ACC112 (cell line): ENCODE data around the gene ENOSF1.
"Not testable (repeated sequence)": the region's sequence is repeated elsewhere in the genome, so short reads cannot be mapped to it uniquely, and the experiment has no call there.

Experiments
- H2AFZ ChIP-seq: fragments of 200-600 bp; sonication (generic); one replicate; pipeline ENCODE4 v1.6.0; 2017; ENCODE audit warnings: antibody characterized with exemption, low read length; ENCODE audit not compliant: unreplicated experiment
- H3K27ac ChIP-seq: fragments of 200-600 bp; sonication (generic); 2 replicates; pipeline ENCODE4 v1.5.1; 2014; ENCODE audit warnings: low read depth, mild to moderate bottlenecking, antibody characterized with exemption, low read length, moderate library complexity
- H3K27me3 ChIP-seq: fragments of 200-600 bp; sonication (generic); 2 replicates; pipeline ENCODE4 v1.6.1; 2014; ENCODE audit warnings: mild to moderate bottlenecking, antibody characterized with exemption, low read length, moderate library complexity, mixed read lengths; ENCODE audit not compliant: insufficient read depth
- H3K36me3 ChIP-seq: fragments of 200-600 bp; sonication (generic); 2 replicates; pipeline ENCODE4 v1.6.1; 2016; ENCODE audit warnings: mild to moderate bottlenecking, antibody characterized with exemption, low read length, moderate library complexity, mixed read lengths; ENCODE audit not compliant: insufficient read depth
- H3K4me1 ChIP-seq: fragments of 200-600 bp; sonication (generic); one replicate; pipeline ENCODE4 v1.6.1; 2016; ENCODE audit warnings: low read length, mixed read lengths; ENCODE audit not compliant: insufficient read depth, unreplicated experiment, control insufficient read depth
- H3K4me3 ChIP-seq: fragments of 200-600 bp; sonication (generic); 2 replicates; pipeline ENCODE4 v1.5.1; 2014; ENCODE audit warnings: mild to moderate bottlenecking, low read depth, low read length
- H3K79me2 ChIP-seq: fragments of 200-600 bp; sonication (generic); one replicate; pipeline ENCODE4 v1.6.0; 2016; ENCODE audit warnings: low read length; ENCODE audit not compliant: control insufficient read depth, unreplicated experiment, insufficient read depth

The ENOSF1 gene

GRCh38 chr18:683531-683930 lies 28.9 kb downstream of the ENOSF1 start:
- Histone ChIP-seq H3K27ac (no peak overlapping the region), H3K27me3 (no peaks in the 10 kb centered on the region), H2AFZ (no peak overlapping the region)

GRCh38 chr18:682833-683232 lies 29.6 kb downstream of the ENOSF1 start:
- Histone ChIP-seq H2AFZ (no peak overlapping the region), H3K36me3 (0 out of 2 replicates have a peak, but pooled peaks cover 10% of the 10 kb centered on the region), H3K79me2 (no peaks in the 10 kb centered on the region), H3K27me3 (no peaks in the 10 kb centered on the region), H3K4me1 (no peaks in the 10 kb centered on the region), H3K4me3 (no peak overlapping the region), H3K27ac (no peak overlapping the region)

More at GRCh38 chr18:683531-683930, 28.9 kb downstream of the ENOSF1 start:
- no peak overlapping the region for H3K4me3 ChIP-seq
- 0 out of 2 replicates have a peak, but pooled peaks cover 10% of the 10 kb centered on the region for H3K36me3 ChIP-seq
- no peaks in the 10 kb centered on the region for H3K4me1 ChIP-seq
- no peaks in the 10 kb centered on the region for H3K79me2 ChIP-seq

- not testable (repeated sequence) for H3K79me2 ChIP-seq, H3K4me3 ChIP-seq, H3K27me3 ChIP-seq, H3K4me1 ChIP-seq, H3K27ac ChIP-seq, H2AFZ ChIP-seq
- peaks cover 14% of the 10 kb centered on the region; the same call in 1 of the 2 replicates for H3K36me3 ChIP-seq
Observed at GRCh38 chr18:682416-682815, 30.0 kb downstream of the ENOSF1 start.

- H3K79me2 ChIP-seq = no peaks in the 10 kb centered on the region
- no peak overlapping the region for H3K4me3 ChIP-seq
- no peak overlapping the region for H3K27ac ChIP-seq
- H3K36me3 ChIP-seq = peaks cover 14% of the 10 kb centered on the region; the same call in 1 of the 2 replicates
- H3K27me3 ChIP-seq = no peaks in the 10 kb centered on the region
- H2AFZ ChIP-seq = no peak overlapping the region
- no peaks in the 10 kb centered on the region for H3K4me1 ChIP-seq
Observed at GRCh38 chr18:681985-682384, 30.4 kb downstream of the ENOSF1 start.

GRCh38 chr18:680392-680791 lies 32.0 kb downstream of the ENOSF1 start:
- Histone ChIP-seq H3K4me3 (no peak overlapping the region), H3K27ac (no peak overlapping the region), H3K4me1 (no peaks in the 10 kb centered on the region), H3K27me3 (no peaks in the 10 kb centered on the region), H2AFZ (no peak overlapping the region), H3K79me2 (no peaks in the 10 kb centered on the region), H3K36me3 (peaks cover 21% of the 10 kb centered on the region)

GRCh38 chr18:679516-679915 lies 32.9 kb downstream of the ENOSF1 start:
- H3K27ac ChIP-seq = no peak overlapping the region
- no peaks in the 10 kb centered on the region for H3K4me1 ChIP-seq
- H2AFZ ChIP-seq = no peak overlapping the region
- no peaks in the 10 kb centered on the region for H3K27me3 ChIP-seq
- peaks cover 21% of the 10 kb centered on the region for H3K36me3 ChIP-seq
- no peak overlapping the region for H3K4me3 ChIP-seq
- no peaks in the 10 kb centered on the region for H3K79me2 ChIP-seq

GRCh38 chr18:678482-679182 lies 33.8 kb downstream of the ENOSF1 start:
- Histone ChIP-seq H3K36me3 (peaks cover 24% of the 10 kb centered on the region), H3K79me2 (no peaks in the 10 kb centered on the region), H3K4me1 (no peaks in the 10 kb centered on the region), H3K4me3 (no peak overlapping the region), H3K27me3 (no peaks in the 10 kb centered on the region), H3K27ac (no peak overlapping the region), H2AFZ (no peak overlapping the region)

- Histone ChIP-seq H3K4me3 (no peak overlapping the region), H2AFZ (no peak overlapping the region), H3K27me3 (no peaks in the 10 kb centered on the region), H3K36me3 (peaks cover 25% of the 10 kb centered on the region), H3K79me2 (no peaks in the 10 kb centered on the region), H3K27ac (no peak overlapping the region), H3K4me1 (no peaks in the 10 kb centered on the region)
Observed at GRCh38 chr18:677951-678381, 34.5 kb downstream of the ENOSF1 start.

GRCh38 chr18:677145-677544 lies 35.3 kb downstream of the ENOSF1 start:
- Histone ChIP-seq H2AFZ (no peak overlapping the region), H3K36me3 (peaks cover 31% of the 10 kb centered on the region), H3K27ac (no peak overlapping the region), H3K79me2 (no peaks in the 10 kb centered on the region), H3K4me1 (no peaks in the 10 kb centered on the region), H3K27me3 (no peaks in the 10 kb centered on the region), H3K4me3 (no peak overlapping the region)

GRCh38 chr18:676736-677135 lies 35.7 kb downstream of the ENOSF1 start:
- Histone ChIP-seq H3K79me2 (no peaks in the 10 kb centered on the region), H3K27ac (no peak overlapping the region), H2AFZ (no peak overlapping the region), H3K27me3 (no peaks in the 10 kb centered on the region), H3K36me3 (peaks cover 29% of the 10 kb centered on the region), H3K4me1 (no peaks in the 10 kb centered on the region), H3K4me3 (no peak overlapping the region)

GRCh38 chr18:676069-676468 lies 36.4 kb downstream of the ENOSF1 start:
- Histone ChIP-seq H3K36me3 (peaks cover 28% of the 10 kb centered on the region), H3K27me3 (no peaks in the 10 kb centered on the region)

More at GRCh38 chr18:676069-676468, 36.4 kb downstream of the ENOSF1 start:
- Histone ChIP-seq H3K27ac (no peak overlapping the region), H3K4me3 (no peak overlapping the region), H2AFZ (no peak overlapping the region), H3K79me2 (no peaks in the 10 kb centered on the region), H3K4me1 (no peaks in the 10 kb centered on the region)
